ENCODE results near the gene PINLYP. TPM values are rescaled to one million over a fixed set of nuclear protein-coding genes. Genes with fewer than 3 reads are reported as not detected.

PINLYP gene
- total and polyA plus RNA-seq, 2 of the 13 experiments (the other 11 are each of a cell fraction or from before 2014, with no cell fraction given) = 0.21 to 0.24 TPM

DNA sequence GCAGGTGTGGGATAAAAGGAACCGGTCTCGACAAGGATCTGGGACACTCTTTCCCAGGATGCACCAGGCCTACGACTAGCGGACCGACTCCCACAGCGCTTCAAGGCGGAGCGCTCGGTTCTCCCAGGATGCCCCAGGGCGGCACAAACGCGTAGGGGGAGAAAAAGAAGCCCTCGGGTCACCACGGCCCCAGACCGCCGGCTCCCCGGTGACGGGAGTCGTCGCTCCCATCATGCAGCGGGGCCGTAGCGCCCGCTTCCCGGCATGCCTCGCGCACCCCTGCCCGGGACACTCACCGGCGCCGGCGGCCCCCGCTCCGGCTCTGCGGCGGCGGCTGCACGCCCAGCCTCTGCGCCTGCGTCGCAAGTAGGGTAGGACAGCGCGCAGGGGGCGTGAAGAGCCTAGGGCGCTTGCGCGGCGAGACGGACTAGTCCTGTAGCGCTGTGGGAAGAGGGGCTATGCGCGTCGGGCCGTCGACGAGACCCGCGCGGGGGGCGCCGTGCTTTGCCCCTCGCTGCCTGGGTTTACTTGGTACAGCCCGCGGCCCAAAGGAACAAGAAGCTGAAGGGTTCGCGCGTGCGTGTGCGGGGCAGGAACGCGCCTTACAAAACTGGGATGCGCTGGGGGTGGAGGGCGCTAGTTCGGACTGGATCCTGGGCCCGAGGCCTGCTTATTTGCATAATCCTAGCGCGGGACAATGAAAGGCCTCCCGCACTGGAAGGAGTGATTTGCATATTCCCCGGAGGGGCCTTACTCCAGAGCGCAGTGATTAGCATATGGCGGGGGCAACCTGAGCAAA lies 43.9 kb downstream of the PINLYP start, which contains the start of gene ZNF428 (continued):
- TF ChIP-seq, protein P1, sequence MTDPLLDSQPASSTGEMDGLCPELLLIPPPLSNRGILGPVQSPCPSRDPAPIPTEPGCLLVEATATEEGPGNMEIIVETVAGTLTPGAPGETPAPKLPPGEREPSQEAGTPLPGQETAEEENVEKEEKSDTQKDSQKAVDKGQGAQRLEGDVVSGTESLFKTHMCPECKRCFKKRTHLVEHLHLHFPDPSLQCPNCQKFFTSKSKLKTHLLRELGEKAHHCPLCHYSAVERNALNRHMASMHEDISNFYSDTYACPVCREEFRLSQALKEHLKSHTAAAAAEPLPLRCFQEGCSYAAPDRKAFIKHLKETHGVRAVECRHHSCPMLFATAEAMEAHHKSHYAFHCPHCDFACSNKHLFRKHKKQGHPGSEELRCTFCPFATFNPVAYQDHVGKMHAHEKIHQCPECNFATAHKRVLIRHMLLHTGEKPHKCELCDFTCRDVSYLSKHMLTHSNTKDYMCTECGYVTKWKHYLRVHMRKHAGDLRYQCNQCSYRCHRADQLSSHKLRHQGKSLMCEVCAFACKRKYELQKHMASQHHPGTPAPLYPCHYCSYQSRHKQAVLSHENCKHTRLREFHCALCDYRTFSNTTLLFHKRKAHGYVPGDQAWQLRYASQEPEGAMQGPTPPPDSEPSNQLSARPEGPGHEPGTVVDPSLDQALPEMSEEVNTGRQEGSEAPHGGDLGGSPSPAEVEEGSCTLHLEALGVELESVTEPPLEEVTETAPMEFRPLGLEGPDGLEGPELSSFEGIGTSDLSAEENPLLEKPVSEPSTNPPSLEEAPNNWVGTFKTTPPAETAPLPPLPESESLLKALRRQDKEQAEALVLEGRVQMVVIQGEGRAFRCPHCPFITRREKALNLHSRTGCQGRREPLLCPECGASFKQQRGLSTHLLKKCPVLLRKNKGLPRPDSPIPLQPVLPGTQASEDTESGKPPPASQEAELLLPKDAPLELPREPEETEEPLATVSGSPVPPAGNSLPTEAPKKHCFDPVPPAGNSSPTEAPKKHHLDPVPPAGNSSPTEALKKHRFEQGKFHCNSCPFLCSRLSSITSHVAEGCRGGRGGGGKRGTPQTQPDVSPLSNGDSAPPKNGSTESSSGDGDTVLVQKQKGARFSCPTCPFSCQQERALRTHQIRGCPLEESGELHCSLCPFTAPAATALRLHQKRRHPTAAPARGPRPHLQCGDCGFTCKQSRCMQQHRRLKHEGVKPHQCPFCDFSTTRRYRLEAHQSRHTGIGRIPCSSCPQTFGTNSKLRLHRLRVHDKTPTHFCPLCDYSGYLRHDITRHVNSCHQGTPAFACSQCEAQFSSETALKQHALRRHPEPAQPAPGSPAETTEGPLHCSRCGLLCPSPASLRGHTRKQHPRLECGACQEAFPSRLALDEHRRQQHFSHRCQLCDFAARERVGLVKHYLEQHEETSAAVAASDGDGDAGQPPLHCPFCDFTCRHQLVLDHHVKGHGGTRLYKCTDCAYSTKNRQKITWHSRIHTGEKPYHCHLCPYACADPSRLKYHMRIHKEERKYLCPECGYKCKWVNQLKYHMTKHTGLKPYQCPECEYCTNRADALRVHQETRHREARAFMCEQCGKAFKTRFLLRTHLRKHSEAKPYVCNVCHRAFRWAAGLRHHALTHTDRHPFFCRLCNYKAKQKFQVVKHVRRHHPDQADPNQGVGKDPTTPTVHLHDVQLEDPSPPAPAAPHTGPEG (CRISPR knock-in tag; IDR thresholded peaks at IDR 0.05) = peak; percentile 90
- TF ChIP-seq HNRNPH1 (optimal IDR thresholded peaks at IDR 0.05; ENCODE audit: low read depth, low read length) (no peak), TRIM24 (CRISPR knock-in tag; IDR thresholded peaks at IDR 0.05) (no peak), ZNF589 (CRISPR knock-in tag; conservative IDR thresholded peaks at IDR 0.05) (peak; percentile 68), ZNF878 (CRISPR knock-in tag; IDR thresholded peaks at IDR 0.05) (peak; percentile 76; the same call in 1 of the 2 replicates), KDM2A (CRISPR knock-in tag; IDR thresholded peaks at IDR 0.05; ENCODE audit: borderline replicate concordance, low read depth) (peak; percentile 49; the same call in 1 of the 2 replicates), NFRKB (IDR thresholded peaks at IDR 0.05) (no peak), ZNF550 (CRISPR knock-in tag; IDR thresholded peaks at IDR 0.05; ENCODE audit: borderline replicate concordance) (peak; percentile 97), ZNF451 (CRISPR knock-in tag; IDR thresholded peaks at IDR 0.05) (peak; percentile 86), ZNF7 (CRISPR knock-in tag; IDR thresholded peaks at IDR 0.05) (no peak), ZKSCAN5 (CRISPR knock-in tag; IDR thresholded peaks at IDR 0.05) (no peak), SMAD3 (CRISPR knock-in tag; IDR thresholded peaks at IDR 0.05) (no peak), ZNF225 (CRISPR knock-in tag; IDR thresholded peaks at IDR 0.05) (peak; percentile 68; the same call in 1 of the 2 replicates), JUN (CRISPR knock-in tag; IDR thresholded peaks at IDR 0.05) (0 out of 2 replicates have a peak, but pooled peaks have one; percentile 27), CREB1 (IDR thresholded peaks at IDR 0.05) (peak; percentile 3; the same call in 1 of the 2 replicates), CREB1 (CRISPR knock-in tag; IDR thresholded peaks at IDR 0.05) (no peak)
- TF ChIP-seq, protein P2, sequence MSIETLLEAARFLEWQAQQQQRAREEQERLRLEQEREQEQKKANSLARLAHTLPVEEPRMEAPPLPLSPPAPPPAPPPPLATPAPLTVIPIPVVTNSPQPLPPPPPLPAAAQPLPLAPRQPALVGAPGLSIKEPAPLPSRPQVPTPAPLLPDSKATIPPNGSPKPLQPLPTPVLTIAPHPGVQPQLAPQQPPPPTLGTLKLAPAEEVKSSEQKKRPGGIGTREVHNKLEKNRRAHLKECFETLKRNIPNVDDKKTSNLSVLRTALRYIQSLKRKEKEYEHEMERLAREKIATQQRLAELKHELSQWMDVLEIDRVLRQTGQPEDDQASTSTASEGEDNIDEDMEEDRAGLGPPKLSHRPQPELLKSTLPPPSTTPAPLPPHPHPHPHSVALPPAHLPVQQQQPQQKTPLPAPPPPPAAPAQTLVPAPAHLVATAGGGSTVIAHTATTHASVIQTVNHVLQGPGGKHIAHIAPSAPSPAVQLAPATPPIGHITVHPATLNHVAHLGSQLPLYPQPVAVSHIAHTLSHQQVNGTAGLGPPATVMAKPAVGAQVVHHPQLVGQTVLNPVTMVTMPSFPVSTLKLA (IDR thresholded peaks at IDR 0.05) = no peak
- TF ChIP-seq, protein P3, sequence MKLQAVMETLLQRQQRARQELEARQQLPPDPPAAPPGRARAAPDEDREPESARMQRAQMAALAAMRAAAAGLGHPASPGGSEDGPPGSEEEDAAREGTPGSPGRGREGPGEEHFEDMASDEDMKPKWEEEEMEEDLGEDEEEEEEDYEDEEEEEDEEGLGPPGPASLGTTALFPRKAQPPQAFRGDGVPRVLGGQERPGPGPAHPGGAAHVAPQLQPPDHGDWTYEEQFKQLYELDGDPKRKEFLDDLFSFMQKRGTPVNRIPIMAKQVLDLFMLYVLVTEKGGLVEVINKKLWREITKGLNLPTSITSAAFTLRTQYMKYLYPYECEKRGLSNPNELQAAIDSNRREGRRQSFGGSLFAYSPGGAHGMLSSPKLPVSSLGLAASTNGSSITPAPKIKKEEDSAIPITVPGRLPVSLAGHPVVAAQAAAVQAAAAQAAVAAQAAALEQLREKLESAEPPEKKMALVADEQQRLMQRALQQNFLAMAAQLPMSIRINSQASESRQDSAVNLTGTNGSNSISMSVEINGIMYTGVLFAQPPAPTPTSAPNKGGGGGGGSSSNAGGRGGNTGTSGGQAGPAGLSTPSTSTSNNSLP (IDR thresholded peaks at IDR 0.05; ENCODE audit: low read depth, low read length) = no peak
- TF ChIP-seq, protein P4, sequence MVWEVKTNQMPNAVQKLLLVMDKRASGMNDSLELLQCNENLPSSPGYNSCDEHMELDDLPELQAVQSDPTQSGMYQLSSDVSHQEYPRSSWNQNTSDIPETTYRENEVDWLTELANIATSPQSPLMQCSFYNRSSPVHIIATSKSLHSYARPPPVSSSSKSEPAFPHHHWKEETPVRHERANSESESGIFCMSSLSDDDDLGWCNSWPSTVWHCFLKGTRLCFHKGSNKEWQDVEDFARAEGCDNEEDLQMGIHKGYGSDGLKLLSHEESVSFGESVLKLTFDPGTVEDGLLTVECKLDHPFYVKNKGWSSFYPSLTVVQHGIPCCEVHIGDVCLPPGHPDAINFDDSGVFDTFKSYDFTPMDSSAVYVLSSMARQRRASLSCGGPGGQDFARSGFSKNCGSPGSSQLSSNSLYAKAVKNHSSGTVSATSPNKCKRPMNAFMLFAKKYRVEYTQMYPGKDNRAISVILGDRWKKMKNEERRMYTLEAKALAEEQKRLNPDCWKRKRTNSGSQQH (CRISPR knock-in tag; IDR thresholded peaks at IDR 0.05; ENCODE audit: low read depth) = no peak

Measured in HepG2 (cell line).